H1 (cell line): Measurements from ENCODE around the gene ATP5PB. TPM values are rescaled to one million over a fixed set of nuclear protein-coding genes. Genes with fewer than 3 reads are reported as not detected.

Source experiments
- CHD7 ChIP-seq: fragments of 300-600 bp; sonication (generic); IDR thresholded peaks from 2 replicates; pipeline ENCODE4 v1.7.1; 2012; ENCODE audit warnings: low read length, moderate library complexity, mild to moderate bottlenecking, inconsistent platforms; ENCODE audit not compliant: insufficient replicate concordance
- RNF2 ChIP-seq: fragments of 200-900, 300-1000 bp; sonication (generic); IDR thresholded peaks from 2 replicates; pipeline ENCODE4 v1.7.1; 2016; ENCODE audit warnings: borderline replicate concordance, low read depth, mild to moderate bottlenecking, antibody characterized with exemption, low read length; ENCODE audit not compliant: poor library complexity, severe bottlenecking; ENCODE audit errors: missing control alignments
- SUZ12 ChIP-seq: fragments of 200-600 bp; sonication (generic); IDR thresholded peaks from 2 replicates; pipeline ENCODE4 v1.6.1; 2012; ENCODE audit warnings: mild to moderate bottlenecking, inconsistent platforms, low read length, moderate library complexity, mixed read lengths
- TCF12 ChIP-seq: IDR thresholded peaks from 2 replicates; pipeline ENCODE4 v1.6.1; 2011; ENCODE audit warnings: low read depth, mild to moderate bottlenecking, low read length
- polyA plus RNA-seq, 7 experiments: library from polyadenylated mRNA; depleted of rRNA in 3 of 7; stranded (reverse) in 5 of 7; unstranded in 2 of 7; fragments of >200 nt in 5 of 7; fragments of 200-250 nt in 2 of 7; gene quantifications; 1 replicate in 5 of 7; 2 replicates in 1 of 7; 4 replicates in 1 of 7; pipeline versions ENCODE4 v1.2.1 to v1.2.3, GENCODE V29; 2011 to 2013; ENCODE audit warnings: missing spikeins in 2 of 7, mixed read lengths in 2 of 7
- total RNA-seq: library from RNA; stranded (reverse); fragmentation: NEBNext Ultra II Directional; extraction: Animal tissue kit (Norgen Biotek cat#: 25700); gene quantifications from 2 replicates; pipeline ENCODE4 v1.2.1, GENCODE V29; 2021

The ATP5PB gene
- total and polyA plus RNA-seq, 2 of the 8 experiments (the other 6 are each of a cell fraction or from before 2014, with no cell fraction given), result 232 to 262 TPM

GRCh38 chr1:111461765-111462164, 12.5 kb downstream of the ATP5PB start (continued):
- TF ChIP-seq CHD7 (no peak), TCF12 (no peak), SUZ12 (no peak), RNF2 (no peak)
